ENCODE results near the gene TSEN34.
"Not testable (repeated sequence)": the region's sequence is repeated elsewhere in the genome, so short reads cannot be mapped to it uniquely, and the experiment has no call there.

TSEN34 gene

GRCh38 chr19:54209811-54210494, 18.8 kb downstream of the TSEN34 start:
- peak in 1 of 2 experiments; percentile 23 for DNase-seq

- no peak for DNase-seq
Measured at GRCh38 chr19:54211235-54211634, 20.1 kb downstream of the TSEN34 start.

- DNase-seq: not testable (repeated sequence)
Measured at GRCh38 chr19:54214217-54214616, 23.1 kb downstream of the TSEN34 start.

GRCh38 chr19:54214734-54215133, 23.6 kb downstream of the TSEN34 start:
- not testable (repeated sequence) for DNase-seq

GRCh38 chr19:54216869-54217268, 25.8 kb downstream of the TSEN34 start:
- DNase-seq: no peak

- not testable (repeated sequence) for DNase-seq
Measured at GRCh38 chr19:54217517-54218247, 26.6 kb downstream of the TSEN34 start.

GRCh38 chr19:54218259-54218658, 27.2 kb downstream of the TSEN34 start:
- DNase-seq: no peak

- no peak for DNase-seq
Measured at GRCh38 chr19:54218960-54219661, 28.0 kb downstream of the TSEN34 start.

- not testable (repeated sequence) for DNase-seq
Measured at GRCh38 chr19:54219702-54220101, 28.6 kb downstream of the TSEN34 start.

- DNase-seq: not testable (repeated sequence)
Measured at GRCh38 chr19:54221947-54222346, 30.8 kb downstream of the TSEN34 start.

- DNase-seq: not testable (repeated sequence)
Measured at GRCh38 chr19:54222474-54223276, 31.6 kb downstream of the TSEN34 start, which contains the start of gene LILRB3. TSS of gene LILRB3 (minus strand) at chr19:54223007. CDS start at chr19:54222976, 31 bp downstream.

GRCh38 chr19:54223277-54223936, 32.3 kb downstream of the TSEN34 start:
- DNase-seq: not testable (repeated sequence)

- not testable (repeated sequence) for DNase-seq
Measured at GRCh38 chr19:54223937-54224281, 32.8 kb downstream of the TSEN34 start.

GRCh38 chr19:54224619-54225018, 33.5 kb downstream of the TSEN34 start:
- DNase-seq: not testable (repeated sequence)

- no peak for DNase-seq
Measured at GRCh38 chr19:54229146-54229545, 38.0 kb downstream of the TSEN34 start.

- no peak for DNase-seq
Measured at GRCh38 chr19:54230031-54230430, 38.9 kb downstream of the TSEN34 start.

GRCh38 chr19:54231077-54231931, 40.2 kb downstream of the TSEN34 start:
- peak; percentile 40 to 74 for DNase-seq

- DNase-seq: no peak
Measured at GRCh38 chr19:54233941-54234340, 42.8 kb downstream of the TSEN34 start.

- DNase-seq: not testable (repeated sequence)
Measured at GRCh38 chr19:54239491-54240371, 48.6 kb downstream of the TSEN34 start.
